Right lobe of liver (tissue), 6 donors: ENCODE data around the gene KYAT1. TPM values are rescaled to one million over a fixed set of nuclear protein-coding genes. Genes with fewer than 3 reads are reported as not detected.

Experiments
- ATAC-seq, 4 donors: fragments of 200-7000 bp; cut with Tn5 transposase; one replicate each; pipeline ENCODE4 v1.9.1; 2020; ENCODE audit warnings: mild to moderate bottlenecking in 4 of 4, moderate library complexity in 4 of 4
- DNase-seq, 3 donors: peaks; one replicate each; pipeline ENCODE4 v3.0.0-alpha.2; 2020
- H3K27ac ChIP-seq, 3 donors: fragments of 200-600 bp; one replicate each; pipeline ENCODE4 v1.8.0; 2022
- H3K27me3 ChIP-seq, 2 donors: fragments of 200-600 bp; one replicate each; pipeline ENCODE4 v1.8.0; 2022
- H3K36me3 ChIP-seq, 4 donors: fragments of 200-600 bp; sonication (generic) in 1 of 4; one replicate each; pipeline versions ENCODE4 v1.5.1 to v1.8.0; 2017 to 2022; ENCODE audit warnings: control low read depth in 1 of 4
- H3K4me1 ChIP-seq, 4 donors: fragments of 200-600 bp; sonication (generic) in 1 of 4; one replicate each; pipeline versions ENCODE4 v1.5.1 to v1.8.0; 2017 to 2022; ENCODE audit warnings: control low read depth in 1 of 4
- H3K4me3 ChIP-seq, 3 donors: fragments of 200-600 bp; one replicate each; pipeline ENCODE4 v1.8.0; 2022
- H3K9me3 ChIP-seq, 4 donors: fragments of 200-600 bp; sonication (generic) in 1 of 4; one replicate each; pipeline versions ENCODE4 v1.5.1 to v1.8.0; 2017 to 2022; ENCODE audit warnings: control low read depth in 1 of 4
- POLR2A ChIP-seq: fragments of 450-650 bp; IDR thresholded peaks from one replicate; pipeline ENCODE4 v1.6.1; 2017; ENCODE audit warnings: antibody characterized with exemption, mild to moderate bottlenecking
- WGBS: methylation state at CpG from one replicate; pipeline ENCODE4 v1.1.6; 2018; ENCODE audit warnings: low coverage, low lambda C conversion rate; ENCODE audit not compliant: insufficient coverage; ENCODE audit errors: missing lambda C conversion rate; 5-methylcytosine and 5-hydroxymethylcytosine counted together
- intact Hi-C, 2 donors: fragments of 100-400 bp; cut with DNase I; formaldehyde crosslinking; loops; one replicate each; pipeline versions ENCODE4 v1.11.2 to v1.14.1; 2022
- total RNA-seq, 6 experiments: library from RNA; depleted of rRNA in 2 of 6; stranded (reverse); fragments of >200 nt in 2 of 6; fragmentation: NEBNext Ultra II Directional in 3 of 6; extraction: Animal tissue kit (Norgen Biotek cat#: 25700) in 3 of 6; gene quantifications; one replicate each; pipeline versions ENCODE4 v1.1.0 to v1.2.4, GENCODE V29; 2016 to 2023
- TF ChIP-seq, protein P1 (sequence below), 4 donors: fragments of 200-600 bp in 3 of 4; fragments of 450-650 bp in 1 of 4; IDR thresholded peaks; one replicate each; pipeline versions ENCODE4 v1.5.1 to v1.8.0; 2016 to 2022; ENCODE audit warnings: antibody characterized with exemption in 4 of 4, mild to moderate bottlenecking in 2 of 4
- donor health status: DM: no; HTN: yes; CAD: no.
- donor health status: DM: no; HTN: no; CAD: no.
- donor health status: DM: no; HTN: no; CAD: no.
- donor health status: DM: no; HTN: yes; CAD: no.
- donor health status: DM: no; HTN: yes; CAD: no.

Gene KYAT1
- total RNA-seq, 6 experiments from 2014 or later: 7.2 to 12.7 (median 10.4) TPM

DNA sequence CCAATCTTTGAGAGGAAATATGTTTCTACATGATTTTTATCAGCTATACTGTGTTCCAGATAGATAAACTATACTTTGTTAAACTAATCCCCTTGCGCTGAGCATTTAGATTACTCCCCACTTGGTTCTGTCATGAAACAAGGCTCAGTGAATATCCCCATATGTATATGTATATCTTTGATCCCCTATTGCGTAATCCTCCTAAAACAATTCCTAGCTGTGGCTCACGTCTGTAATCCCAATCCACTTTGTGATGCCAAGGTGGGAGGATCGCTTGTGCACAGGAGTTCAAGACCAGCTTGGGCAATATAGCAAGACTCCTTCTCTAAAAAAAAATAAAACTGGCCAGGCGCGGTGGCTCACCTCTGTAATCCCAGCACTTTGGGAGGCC is 41.7 kb upstream of the KYAT1 start:
- Histone ChIP-seq H3K27ac (no peak overlapping the region), H3K9me3 (no peaks in the 10 kb centered on the region), H3K36me3 (no peaks in the 10 kb centered on the region), H3K27me3 (no peaks in the 10 kb centered on the region), H3K4me1 (peaks cover 0 to 47% (median 16%) of the 10 kb centered on the region in 4 donors), H3K4me3 (peak overlapping the region in 1 of 3 donors; percentile 65)
- 80% methylated on average over 4 of the region's 6 CpGs for WGBS
- no peak for TF ChIP-seq POLR2A
- intact Hi-C loops: loop anchor here in 1 of 2 donors (5.0 kb wide), 1 partner anchor 41 kb away; the partner anchor contains the start of genes KYAT1 and LRRC8A
- DNase-seq (no peak), ATAC-seq (no peak)

DNA sequence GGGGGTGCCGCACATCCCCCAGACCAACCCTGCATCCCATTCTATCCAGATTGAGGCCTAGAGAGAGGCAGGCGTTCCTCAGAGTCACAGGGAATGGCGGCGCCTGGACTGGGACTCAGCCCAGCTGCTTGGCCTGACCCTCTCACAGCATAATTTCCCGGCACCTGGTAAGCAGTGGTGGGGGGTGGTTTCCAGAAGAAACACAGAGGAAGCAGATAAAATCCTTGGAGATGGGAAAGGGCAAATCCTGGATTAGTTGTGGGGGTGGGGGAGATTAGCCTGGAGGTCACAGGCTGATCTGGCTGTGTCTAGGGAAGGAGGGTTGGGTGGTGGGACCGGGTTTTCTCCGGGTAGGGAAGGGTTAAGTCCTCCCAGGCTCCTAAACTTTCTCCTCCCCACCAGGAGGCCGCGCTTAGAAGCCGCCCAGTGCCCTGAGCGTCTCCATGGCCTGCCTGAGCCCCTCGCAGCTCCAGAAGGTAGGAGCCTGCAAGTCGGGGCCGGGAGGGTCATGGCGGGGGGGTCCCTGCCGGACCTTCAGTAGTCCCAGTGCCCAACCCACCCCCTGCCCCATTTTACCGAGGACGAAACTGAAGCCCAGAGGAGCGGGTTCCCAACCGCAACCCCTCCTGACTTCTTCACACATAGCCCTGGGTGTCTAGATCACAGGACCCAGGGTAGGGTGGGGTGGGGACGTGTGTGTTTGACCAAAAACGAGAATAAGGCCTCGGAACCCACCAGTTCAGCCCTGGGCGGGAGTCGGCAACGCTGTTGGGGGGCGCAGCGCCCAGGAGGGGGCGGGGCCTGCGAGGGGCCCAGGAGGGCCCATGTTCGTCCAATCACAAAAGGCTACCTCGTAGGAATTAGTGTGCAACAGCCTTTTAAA is 40.4 kb upstream of the KYAT1 start:
- no peak for TF ChIP-seq POLR2A
- TF ChIP-seq, protein P1, sequence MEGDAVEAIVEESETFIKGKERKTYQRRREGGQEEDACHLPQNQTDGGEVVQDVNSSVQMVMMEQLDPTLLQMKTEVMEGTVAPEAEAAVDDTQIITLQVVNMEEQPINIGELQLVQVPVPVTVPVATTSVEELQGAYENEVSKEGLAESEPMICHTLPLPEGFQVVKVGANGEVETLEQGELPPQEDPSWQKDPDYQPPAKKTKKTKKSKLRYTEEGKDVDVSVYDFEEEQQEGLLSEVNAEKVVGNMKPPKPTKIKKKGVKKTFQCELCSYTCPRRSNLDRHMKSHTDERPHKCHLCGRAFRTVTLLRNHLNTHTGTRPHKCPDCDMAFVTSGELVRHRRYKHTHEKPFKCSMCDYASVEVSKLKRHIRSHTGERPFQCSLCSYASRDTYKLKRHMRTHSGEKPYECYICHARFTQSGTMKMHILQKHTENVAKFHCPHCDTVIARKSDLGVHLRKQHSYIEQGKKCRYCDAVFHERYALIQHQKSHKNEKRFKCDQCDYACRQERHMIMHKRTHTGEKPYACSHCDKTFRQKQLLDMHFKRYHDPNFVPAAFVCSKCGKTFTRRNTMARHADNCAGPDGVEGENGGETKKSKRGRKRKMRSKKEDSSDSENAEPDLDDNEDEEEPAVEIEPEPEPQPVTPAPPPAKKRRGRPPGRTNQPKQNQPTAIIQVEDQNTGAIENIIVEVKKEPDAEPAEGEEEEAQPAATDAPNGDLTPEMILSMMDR (IDR thresholded peaks at IDR 0.05): no peak
- Histone ChIP-seq H3K27ac (peak overlapping the region; percentile 84 to 92 (median 88)), H3K4me3 (peak overlapping the region; percentile 64 to 76 (median 65)), H3K9me3 (no peaks in the 10 kb centered on the region), H3K27me3 (no peaks in the 10 kb centered on the region), H3K36me3 (no peaks in the 10 kb centered on the region), H3K4me1 (peaks cover 0 to 49% (median 21%) of the 10 kb centered on the region in 4 donors)
- peak; percentile 64 to 78 (median 77) for DNase-seq
- intact Hi-C loops: loop anchor here in 1 of 2 donors (5.0 kb wide), 1 partner anchor 40 kb away; the partner anchor contains the start of genes KYAT1 and LRRC8A
- ATAC-seq: peak; percentile 44 to 65 (median 55)
- WGBS: 13% methylated on average over 7 of the region's 32 CpGs

DNA sequence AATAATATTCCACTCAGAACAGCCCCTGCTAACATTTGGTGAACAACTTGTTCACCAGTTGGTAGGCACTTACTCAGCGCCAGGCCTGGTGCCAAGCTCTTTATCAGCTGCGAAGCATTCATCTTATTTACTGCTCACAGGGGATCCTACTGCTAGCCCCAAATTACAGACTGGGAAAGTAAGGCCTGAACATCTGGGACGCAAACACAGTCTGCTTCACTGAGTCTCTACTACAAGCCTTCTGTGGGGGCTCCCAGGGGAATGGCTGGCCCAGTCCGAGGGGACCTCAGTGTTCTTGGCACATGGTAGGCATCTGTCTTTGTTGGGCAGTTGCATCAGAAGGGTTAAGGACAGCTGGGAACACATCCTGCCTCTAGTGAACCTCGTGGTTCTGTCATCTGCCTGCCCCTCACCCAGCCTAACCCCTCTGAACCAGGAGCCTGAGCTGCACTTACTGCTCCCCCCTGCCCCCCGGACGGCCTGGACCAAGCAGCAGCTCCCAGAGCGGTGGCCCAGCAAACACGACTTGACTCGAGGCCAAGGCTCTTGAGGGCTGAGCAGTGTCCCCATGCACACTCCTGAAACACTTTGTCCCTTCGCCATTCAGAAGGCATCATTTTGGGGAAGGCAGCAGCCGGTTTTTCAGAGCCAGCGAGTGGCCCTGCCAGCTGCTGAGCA is 38.8 kb upstream of the KYAT1 start, which contains the start of gene PHYHD1:
Gene PHYHD1 (plus strand): TSS at position 602 of the 678 bp plus-strand sequence. CDS start 1,342 bp downstream, outside the sequence.
- 25% methylated on average over 8 of the region's 13 CpGs for WGBS
- DNase-seq: peak; percentile 78 to 92 (median 90)
- peaks cover 0 to 3% (median 0%) of the 10 kb centered on the region in 4 donors for H3K36me3 ChIP-seq
- intact Hi-C loops: loop anchor here in 1 of 2 donors (5.0 kb wide), 1 partner anchor 38 kb away; the partner anchor contains the start of genes KYAT1 and LRRC8A
- H3K4me3 ChIP-seq: peak within 1 kb of the TSS; percentile 64 to 76 (median 65)
- ATAC-seq: peak; percentile 24 to 60 (median 48)
- peak within 1 kb of the TSS; percentile 84 to 92 (median 88) for H3K27ac ChIP-seq
- H3K9me3 ChIP-seq: no peaks in the 10 kb centered on the region
- peak; percentile 25 for TF ChIP-seq POLR2A
- TF ChIP-seq, protein P1 (IDR thresholded peaks at IDR 0.05): no peak
- no peaks in the 10 kb centered on the region for H3K27me3 ChIP-seq
- H3K4me1 ChIP-seq: peaks cover 0 to 44% (median 21%) of the 10 kb centered on the region in 4 donors

DNA sequence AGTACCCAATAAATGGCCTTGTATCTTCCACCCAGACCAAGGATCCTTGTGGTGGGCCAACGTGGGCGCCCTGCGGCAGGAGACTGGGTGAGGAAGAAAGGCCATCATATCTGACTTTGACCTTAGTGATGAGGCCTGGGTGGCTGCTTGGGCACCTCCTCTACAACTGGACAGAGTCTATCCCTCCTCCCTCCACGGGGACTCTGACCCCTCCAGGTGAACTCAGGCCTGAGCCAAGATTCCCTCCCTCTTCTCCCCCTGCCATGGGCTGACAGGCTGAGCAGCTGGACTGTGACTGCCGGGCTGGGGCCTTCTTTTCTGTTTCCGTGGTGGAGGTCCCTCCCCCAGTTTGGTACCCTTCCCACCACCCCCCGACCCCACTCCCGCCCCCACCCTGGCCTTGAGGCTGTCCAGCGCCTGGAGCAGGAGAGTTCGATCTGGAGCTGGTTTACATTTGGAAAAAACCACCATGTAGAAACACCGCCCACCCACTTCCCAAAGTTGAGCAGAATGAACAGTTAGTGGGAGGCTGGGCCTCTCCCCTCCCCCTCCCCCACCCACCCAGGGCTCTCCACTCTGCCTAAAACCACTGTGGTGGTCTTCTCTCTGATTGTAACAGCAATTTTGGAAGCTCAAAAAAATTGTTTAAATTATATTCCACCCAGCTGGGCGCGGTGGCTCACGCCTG is 37.8 kb upstream of the KYAT1 start:
- TF ChIP-seq, protein P1 (IDR thresholded peaks at IDR 0.05): no peak
- TF ChIP-seq POLR2A: no peak
- Histone ChIP-seq H3K4me1 (peaks cover 1 to 52% (median 24%) of the 10 kb centered on the region in 4 donors), H3K9me3 (no peaks in the 10 kb centered on the region), H3K4me3 (peak overlapping the region in 1 of 3 donors; percentile 4), H3K36me3 (peaks cover 0 to 9% (median 2%) of the 10 kb centered on the region in 4 donors), H3K27ac (peak overlapping the region; percentile 71 to 92 (median 84)), H3K27me3 (no peaks in the 10 kb centered on the region)
- intact Hi-C loops: loop anchor here (5.0 kb wide), 1 partner anchor 37 kb away; the partner anchor contains the start of genes KYAT1 (in 2 of the 2) and LRRC8A (in 2 of the 2)
- WGBS: 47% methylated on average over 8 of the region's 14 CpGs
- peak; percentile 70 to 94 (median 91) for DNase-seq
- ATAC-seq: peak; percentile 49 to 74 (median 66)
